Esophagus squamous epithelium (tissue), 4 donors: ENCODE measurements around the gene COX5A.

Experiments used
- CTCF ChIP-seq, 6 experiments: fragments of 450-650 bp in 4 of 6; fragments of 200-600 bp in 2 of 6; sonication (generic) in 2 of 6; IDR thresholded peaks; one replicate each; pipeline ENCODE4 v1.5.1; 2016 to 2019; ENCODE audit warnings: antibody characterized with exemption in 6 of 6, mild to moderate bottlenecking in 4 of 6, moderate library complexity in 4 of 6
- POLR2A ChIP-seq, 4 donors: fragments of 450-650 bp; IDR thresholded peaks; one replicate each; pipeline ENCODE4 v1.6.1; 2017; ENCODE audit warnings: antibody characterized with exemption in 4 of 4, mild to moderate bottlenecking in 4 of 4, moderate library complexity in 3 of 4

GRCh38 chr15:74906067-74906449, 31.8 kb downstream of the COX5A start:
- TF ChIP-seq CTCF (IDR thresholded peaks at IDR 0.05) = no peak
- TF ChIP-seq POLR2A (IDR thresholded peaks at IDR 0.05) = no peak
